ENCODE data around the gene MCTP1. TPM values are rescaled to one million over a fixed set of nuclear protein-coding genes. Genes with fewer than 3 reads are reported as not detected.

MCTP1 gene
- total RNA-seq, 2 experiments from 2014 or later: 0.42 TPM; not detected in 1

DNA sequence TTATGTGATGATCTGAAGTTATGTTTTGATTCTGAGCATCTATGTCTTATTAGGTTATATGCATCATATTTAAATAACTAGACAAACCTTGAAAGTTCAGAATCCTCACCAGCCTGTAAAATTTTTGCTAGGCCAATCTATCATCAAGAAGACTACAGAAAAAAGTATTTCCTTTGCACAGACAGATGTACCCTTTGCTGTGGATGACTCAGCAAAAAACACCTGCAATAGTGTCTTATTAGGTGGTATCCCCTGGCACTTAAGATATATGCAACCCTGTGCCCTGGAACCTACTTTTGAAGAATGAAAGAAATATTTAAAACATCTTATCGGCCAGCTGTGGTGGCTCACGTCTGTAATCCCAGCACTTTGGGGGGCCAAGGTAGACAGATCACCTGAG lies 535.9 kb downstream of the MCTP1 start:
- H3K4me1 Mint-ChIP-seq (ENCODE audit: low read depth): peaks cover 7% of the 10 kb centered on the region
- CTCF ChIA-PET: no interaction called here
- no peaks in the 10 kb centered on the region for H3K36me3 Mint-ChIP-seq (ENCODE audit: low read depth)
- no peak overlapping the region for H3K27ac Mint-ChIP-seq
- POLR2A ChIA-PET: no interaction called here
- ATAC-seq (no peak), DNase-seq (no peak)
- H3K27me3 Mint-ChIP-seq (ENCODE audit: low read depth): no peaks in the 10 kb centered on the region
- H3K9me3 Mint-ChIP-seq (ENCODE audit: insufficient read depth): no peaks in the 10 kb centered on the region
- H3K4me3 Mint-ChIP-seq: no peak overlapping the region

DNA sequence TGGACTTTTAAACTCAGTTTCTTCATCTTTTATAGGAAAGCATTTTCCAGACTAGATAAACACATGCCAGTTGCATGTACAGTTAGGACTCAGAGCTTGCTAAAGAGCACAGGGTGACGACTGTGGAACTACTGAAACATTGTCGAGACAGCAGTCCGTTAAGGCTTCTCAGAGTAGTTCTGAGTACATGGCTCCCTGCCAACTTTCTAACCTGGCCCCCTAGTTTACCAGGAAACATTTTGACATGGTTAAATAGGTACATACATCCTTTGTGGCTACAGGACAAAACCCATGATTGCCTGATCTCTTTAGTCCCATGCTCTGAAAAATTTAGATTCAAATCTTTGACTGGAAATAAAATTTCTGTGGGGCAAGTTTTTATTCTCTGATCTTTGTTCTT lies 536.7 kb downstream of the MCTP1 start:
- Mint-ChIP-seq H3K27me3 (ENCODE audit: low read depth) (no peaks in the 10 kb centered on the region), H3K36me3 (ENCODE audit: low read depth) (no peaks in the 10 kb centered on the region), H3K4me3 (no peak overlapping the region), H3K4me1 (ENCODE audit: low read depth) (peaks cover 7% of the 10 kb centered on the region), H3K9me3 (ENCODE audit: insufficient read depth) (no peaks in the 10 kb centered on the region), H3K27ac (no peak overlapping the region)
- ChIA-PET POLR2A (no interaction called here), CTCF (interaction anchor here (1.0 to 1.8 kb wide), 2 partner anchors 10 to 33 kb away, joined by 3 to 8 read pairs; no protein-coding TSS in a partner anchor)
- ATAC-seq (no peak), DNase-seq (no peak)

DNA sequence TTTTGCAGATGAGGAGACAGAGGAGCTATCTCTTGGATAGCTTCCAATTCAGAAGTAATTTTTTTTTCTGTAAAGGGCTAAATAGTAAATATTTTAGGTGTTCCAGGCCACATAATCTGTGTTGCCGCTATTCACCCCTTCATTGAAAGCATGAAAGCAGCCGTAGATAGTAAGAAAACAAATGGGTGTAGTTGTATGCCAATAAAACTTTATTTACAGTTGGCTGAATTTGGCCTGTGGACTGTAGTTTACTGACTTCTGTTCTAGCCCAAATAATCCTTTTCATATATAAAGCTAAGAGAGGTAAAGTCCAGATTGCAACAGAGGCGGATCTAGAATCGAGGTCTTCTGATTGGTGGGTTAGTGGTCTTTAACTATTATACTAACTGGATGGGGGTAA lies 537.5 kb downstream of the MCTP1 start:
- Mint-ChIP-seq H3K4me3 (no peak overlapping the region), H3K9me3 (ENCODE audit: insufficient read depth) (no peaks in the 10 kb centered on the region)

DNA sequence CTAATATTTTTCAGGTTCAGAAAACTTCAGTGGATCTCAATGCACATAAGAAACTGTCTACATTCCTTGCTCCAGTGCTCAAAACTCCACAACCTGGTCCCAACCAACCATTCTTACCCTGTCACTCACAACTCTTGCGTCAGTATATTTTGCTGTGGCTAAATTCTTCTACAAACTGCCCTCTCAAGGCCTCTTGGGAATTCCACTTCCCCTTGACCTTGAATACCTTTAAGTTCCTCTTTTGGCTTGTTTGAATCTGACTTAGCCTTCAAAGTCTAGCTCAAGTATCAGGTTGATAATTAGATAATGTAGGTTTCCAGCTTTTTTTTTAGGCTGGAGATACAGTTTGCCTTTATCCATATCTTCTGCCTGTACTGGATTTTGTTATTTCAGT lies 538.2 kb downstream of the MCTP1 start:
- CTCF ChIA-PET: interaction anchor here (1.8 kb wide), 1 partner anchor 9 kb away, joined by 8 read pairs; no protein-coding TSS in a partner anchor

More for the DNA sequence above, 537.5 kb downstream of the MCTP1 start:
- no peaks in the 10 kb centered on the region for H3K36me3 Mint-ChIP-seq (ENCODE audit: low read depth)
- ChIA-PET CTCF (interaction anchor here (1.0 to 1.8 kb wide), 2 partner anchors 9 to 34 kb away, joined by 3 to 8 read pairs; no protein-coding TSS in a partner anchor), POLR2A (no interaction called here)
- ATAC-seq: no peak
- peaks cover 7% of the 10 kb centered on the region for H3K4me1 Mint-ChIP-seq (ENCODE audit: low read depth)
- DNase-seq: no peak
- H3K27me3 Mint-ChIP-seq (ENCODE audit: low read depth): no peaks in the 10 kb centered on the region
- no peak overlapping the region for H3K27ac Mint-ChIP-seq

DNA sequence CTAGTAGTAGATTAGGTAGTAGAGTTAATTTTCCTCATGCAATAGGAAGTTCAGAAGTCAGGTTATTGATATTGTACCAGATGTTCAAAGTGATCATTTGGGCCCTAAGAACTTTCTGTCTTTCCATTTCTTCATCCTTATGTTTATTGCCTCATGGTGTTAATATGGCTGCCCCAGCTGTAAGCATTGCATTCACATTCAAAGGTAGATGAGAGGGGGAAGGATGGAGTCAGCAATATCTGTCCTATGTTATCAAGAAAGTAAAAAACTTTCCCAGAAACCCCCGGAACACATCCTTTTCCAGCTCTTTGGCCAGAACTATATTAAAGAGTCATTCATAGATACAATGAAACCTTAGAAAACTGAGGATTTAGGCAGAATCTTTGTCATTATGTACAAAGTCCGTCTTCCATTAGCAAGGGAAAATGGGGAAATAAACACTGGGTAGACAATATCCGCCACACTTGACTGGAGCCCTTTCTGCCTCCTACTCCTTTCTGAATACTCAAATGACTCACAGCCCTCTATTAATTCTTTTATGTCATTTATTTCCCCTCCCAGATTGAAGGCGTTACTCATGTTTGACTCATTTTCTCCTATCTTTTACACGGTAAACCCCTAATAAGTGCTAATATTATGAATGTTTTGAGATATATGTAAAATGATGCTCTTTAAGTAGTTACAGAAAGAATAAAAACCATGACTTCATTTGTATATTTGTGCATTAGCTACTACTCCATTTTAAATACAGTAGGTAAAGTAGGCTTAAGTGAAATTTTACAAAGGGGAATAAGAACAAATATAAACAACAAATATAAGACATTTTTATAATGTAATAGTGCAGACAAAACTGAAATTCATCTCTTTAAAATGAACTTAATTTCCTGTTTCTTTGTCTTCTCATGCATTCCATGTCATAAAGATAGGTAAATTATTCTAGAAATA lies 538.8 kb downstream of the MCTP1 start:
- Mint-ChIP-seq H3K27me3 (ENCODE audit: low read depth) (no peaks in the 10 kb centered on the region), H3K4me3 (no peak overlapping the region), H3K9me3 (ENCODE audit: insufficient read depth) (no peaks in the 10 kb centered on the region), H3K4me1 (ENCODE audit: low read depth) (peaks cover 7% of the 10 kb centered on the region), H3K27ac (no peak overlapping the region), H3K36me3 (ENCODE audit: low read depth) (no peaks in the 10 kb centered on the region)
- ChIA-PET CTCF (interaction anchor here (1.0 kb wide), 1 partner anchor 9 kb away, joined by 6 read pairs; no protein-coding TSS in a partner anchor), POLR2A (no interaction called here)
- DNase-seq (no peak), ATAC-seq (no peak)

More for the DNA sequence above, 538.2 kb downstream of the MCTP1 start:
- DNase-seq (no peak), ATAC-seq (no peak)
- Mint-ChIP-seq H3K9me3 (ENCODE audit: insufficient read depth) (no peaks in the 10 kb centered on the region), H3K36me3 (ENCODE audit: low read depth) (no peaks in the 10 kb centered on the region), H3K27me3 (ENCODE audit: low read depth) (no peaks in the 10 kb centered on the region), H3K4me3 (no peak overlapping the region), H3K4me1 (ENCODE audit: low read depth) (peaks cover 7% of the 10 kb centered on the region), H3K27ac (no peak overlapping the region)
- POLR2A ChIA-PET: no interaction called here

DNA sequence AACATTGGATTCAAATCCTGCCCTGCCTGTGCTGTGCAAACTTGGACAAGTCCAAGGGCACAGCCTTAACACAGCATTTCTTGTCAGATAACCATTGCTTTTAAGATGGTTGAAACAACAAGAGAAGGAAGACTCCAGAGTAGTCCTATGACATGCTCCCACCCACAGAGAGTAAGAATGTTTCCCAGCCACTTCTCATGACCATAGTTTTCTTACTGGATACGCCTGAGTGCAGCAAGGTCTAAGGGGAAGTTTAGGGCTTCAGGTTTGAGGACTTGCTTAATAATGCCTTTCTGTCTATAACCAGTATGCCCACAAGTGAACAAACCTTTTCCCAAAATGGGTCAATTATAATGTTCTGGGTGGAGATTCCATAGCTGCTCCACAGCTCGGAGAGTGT lies 540.0 kb downstream of the MCTP1 start:
- Mint-ChIP-seq H3K9me3 (ENCODE audit: insufficient read depth) (no peaks in the 10 kb centered on the region), H3K4me3 (no peak overlapping the region), H3K4me1 (ENCODE audit: low read depth) (peaks cover 7% of the 10 kb centered on the region), H3K27me3 (ENCODE audit: low read depth) (peaks cover 3% of the 10 kb centered on the region), H3K27ac (no peak overlapping the region), H3K36me3 (ENCODE audit: low read depth) (no peaks in the 10 kb centered on the region)
- DNase-seq (no peak), ATAC-seq (no peak)
- POLR2A ChIA-PET: no interaction called here
- CTCF ChIA-PET: interaction anchor here (2.1 kb wide), 1 partner anchor 105 kb away, joined by 8 read pairs; no protein-coding TSS in a partner anchor

DNA sequence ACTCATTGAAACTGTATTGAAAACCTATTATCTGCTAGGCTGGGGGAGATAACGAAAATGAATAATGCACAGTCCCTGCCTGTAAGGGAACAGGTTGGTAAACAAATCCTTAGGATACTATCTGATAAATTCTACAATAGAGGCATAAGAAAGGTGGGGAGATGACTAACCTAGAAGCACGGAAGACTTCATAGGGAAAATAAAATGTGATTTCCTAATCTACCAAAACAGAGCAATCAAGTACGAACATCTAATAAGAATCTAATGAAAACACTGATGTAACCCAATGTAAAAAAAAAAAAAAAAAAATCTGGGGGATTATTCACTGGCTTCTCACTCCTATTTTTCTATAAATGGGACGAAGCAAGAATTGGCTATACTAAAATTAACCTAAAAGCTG lies 542.0 kb downstream of the MCTP1 start:
- CTCF ChIA-PET: interaction anchor here (1.5 to 2.1 kb wide), 3 partner anchors 107 to 218 kb away, joined by 3 to 8 read pairs (median 4); no protein-coding TSS in a partner anchor
- DNase-seq (no peak), ATAC-seq (no peak)
- no peak overlapping the region for H3K4me3 Mint-ChIP-seq
- POLR2A ChIA-PET: no interaction called here
- H3K36me3 Mint-ChIP-seq (ENCODE audit: low read depth): no peaks in the 10 kb centered on the region
- H3K4me1 Mint-ChIP-seq (ENCODE audit: low read depth): no peaks in the 10 kb centered on the region
- H3K9me3 Mint-ChIP-seq (ENCODE audit: insufficient read depth): no peaks in the 10 kb centered on the region
- no peak overlapping the region for H3K27ac Mint-ChIP-seq
- H3K27me3 Mint-ChIP-seq (ENCODE audit: low read depth): peaks cover 6% of the 10 kb centered on the region

DNA sequence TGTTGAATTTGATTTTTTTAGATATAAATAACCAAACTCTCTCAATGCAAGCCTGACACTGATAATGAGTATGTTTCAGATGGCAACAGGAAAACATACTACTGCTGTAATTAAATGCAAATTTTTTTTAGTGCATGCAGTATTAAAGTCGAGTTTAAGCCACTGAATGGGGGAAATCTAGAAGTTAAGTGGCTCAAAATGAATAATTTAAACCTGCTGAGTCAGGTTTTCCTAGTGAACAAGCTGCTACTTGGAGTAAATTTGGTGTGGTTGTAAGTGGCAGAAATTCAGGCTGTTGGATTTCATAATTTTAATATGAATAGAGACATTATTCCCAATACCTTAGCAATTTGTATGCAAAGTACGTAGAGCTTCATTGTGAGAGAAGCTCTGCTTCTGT lies 544.6 kb downstream of the MCTP1 start:
- peaks cover 6% of the 10 kb centered on the region for H3K27me3 Mint-ChIP-seq (ENCODE audit: low read depth)
- POLR2A ChIA-PET: no interaction called here
- CTCF ChIA-PET: no interaction called here
- ATAC-seq (no peak), DNase-seq (no peak)
- no peaks in the 10 kb centered on the region for H3K9me3 Mint-ChIP-seq (ENCODE audit: insufficient read depth)
- H3K36me3 Mint-ChIP-seq (ENCODE audit: low read depth): no peaks in the 10 kb centered on the region
- H3K4me3 Mint-ChIP-seq: no peak overlapping the region
- no peaks in the 10 kb centered on the region for H3K4me1 Mint-ChIP-seq (ENCODE audit: low read depth)
- H3K27ac Mint-ChIP-seq: no peak overlapping the region

DNA sequence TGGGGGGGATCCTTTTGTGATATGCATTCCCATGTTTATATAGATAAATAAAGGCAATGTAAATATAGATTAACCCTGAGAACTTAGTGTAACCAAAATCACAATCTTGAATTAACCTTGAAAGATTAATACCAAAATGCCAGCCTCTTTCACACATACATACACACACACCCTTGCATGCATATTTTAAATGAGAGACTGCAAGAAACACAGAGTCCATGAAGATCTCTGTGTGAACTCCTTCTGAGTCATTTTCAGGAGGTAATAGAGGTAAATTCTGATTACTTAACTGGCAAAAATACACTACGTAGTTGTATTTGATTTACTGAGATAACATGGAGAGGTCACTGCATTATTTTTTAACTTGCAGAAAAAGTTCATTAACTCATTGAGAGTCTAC lies 548.4 kb downstream of the MCTP1 start:
- H3K36me3 Mint-ChIP-seq (ENCODE audit: low read depth): no peaks in the 10 kb centered on the region
- no peaks in the 10 kb centered on the region for H3K4me1 Mint-ChIP-seq (ENCODE audit: low read depth)
- H3K27me3 Mint-ChIP-seq (ENCODE audit: low read depth): peaks cover 6% of the 10 kb centered on the region
- ATAC-seq: no peak
- CTCF ChIA-PET: interaction anchor here (1.8 to 2.0 kb wide), 2 partner anchors 9 to 216 kb away, joined by 6 to 8 read pairs; no protein-coding TSS in a partner anchor
- no peak overlapping the region for H3K4me3 Mint-ChIP-seq
- POLR2A ChIA-PET: no interaction called here
- H3K27ac Mint-ChIP-seq: no peak overlapping the region
- H3K9me3 Mint-ChIP-seq (ENCODE audit: insufficient read depth): no peaks in the 10 kb centered on the region
- no peak for DNase-seq

DNA sequence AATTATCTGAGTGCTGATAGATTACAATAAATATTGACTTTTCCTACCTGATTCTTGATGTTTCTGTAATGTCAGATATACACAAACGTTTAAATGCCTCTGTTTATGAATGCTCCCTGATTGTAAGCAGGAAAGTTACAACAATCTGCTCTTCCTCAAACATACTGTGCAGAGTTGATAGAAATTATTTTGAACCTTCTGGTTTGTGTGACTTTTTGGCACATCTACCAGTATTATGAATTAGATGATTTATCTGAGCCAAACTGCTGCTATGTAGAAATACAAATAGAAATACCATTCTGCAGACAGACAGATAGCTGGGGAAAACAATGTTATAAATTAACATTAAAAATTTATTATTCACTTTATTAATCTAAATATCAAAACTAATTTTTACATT lies 553.4 kb downstream of the MCTP1 start:
- H3K36me3 Mint-ChIP-seq (ENCODE audit: low read depth): no peaks in the 10 kb centered on the region
- H3K27ac Mint-ChIP-seq: no peak overlapping the region
- H3K9me3 Mint-ChIP-seq (ENCODE audit: insufficient read depth): no peaks in the 10 kb centered on the region
- H3K4me3 Mint-ChIP-seq: no peak overlapping the region
- DNase-seq (no peak), ATAC-seq (no peak)
- peaks cover 5% of the 10 kb centered on the region for H3K4me1 Mint-ChIP-seq (ENCODE audit: low read depth)
- no peaks in the 10 kb centered on the region for H3K27me3 Mint-ChIP-seq (ENCODE audit: low read depth)
- CTCF ChIA-PET: no interaction called here
- POLR2A ChIA-PET: no interaction called here

DNA sequence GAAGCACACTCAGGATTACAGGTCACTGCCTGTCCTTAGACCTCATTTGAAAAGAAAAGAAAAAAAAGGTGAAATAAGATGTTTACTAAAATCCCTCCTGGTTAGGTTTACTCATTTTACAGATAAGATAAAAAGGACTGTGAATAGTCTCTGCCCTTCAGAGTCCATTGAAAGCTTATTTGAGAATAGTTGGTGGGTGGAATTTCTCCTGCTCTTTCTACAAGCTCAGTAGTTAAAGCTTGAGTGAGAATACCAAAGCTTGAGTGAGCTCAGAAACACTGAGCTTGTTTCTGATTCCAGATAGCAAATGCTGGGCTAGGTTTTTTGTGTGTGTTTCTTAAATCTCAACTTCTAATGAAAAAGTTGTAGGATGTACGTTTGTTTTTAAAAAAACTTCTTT lies 559.8 kb downstream of the MCTP1 start:
- Mint-ChIP-seq H3K4me3 (no peak overlapping the region), H3K27ac (no peak overlapping the region), H3K9me3 (ENCODE audit: insufficient read depth) (no peaks in the 10 kb centered on the region), H3K27me3 (ENCODE audit: low read depth) (peaks cover 18% of the 10 kb centered on the region), H3K36me3 (ENCODE audit: low read depth) (no peaks in the 10 kb centered on the region), H3K4me1 (ENCODE audit: low read depth) (no peaks in the 10 kb centered on the region)
- DNase-seq (no peak), ATAC-seq (no peak)
- POLR2A ChIA-PET: no interaction called here
- CTCF ChIA-PET: interaction anchor here (1.3 kb wide), 1 partner anchor 13 kb away, joined by 9 read pairs; no protein-coding TSS in a partner anchor

DNA sequence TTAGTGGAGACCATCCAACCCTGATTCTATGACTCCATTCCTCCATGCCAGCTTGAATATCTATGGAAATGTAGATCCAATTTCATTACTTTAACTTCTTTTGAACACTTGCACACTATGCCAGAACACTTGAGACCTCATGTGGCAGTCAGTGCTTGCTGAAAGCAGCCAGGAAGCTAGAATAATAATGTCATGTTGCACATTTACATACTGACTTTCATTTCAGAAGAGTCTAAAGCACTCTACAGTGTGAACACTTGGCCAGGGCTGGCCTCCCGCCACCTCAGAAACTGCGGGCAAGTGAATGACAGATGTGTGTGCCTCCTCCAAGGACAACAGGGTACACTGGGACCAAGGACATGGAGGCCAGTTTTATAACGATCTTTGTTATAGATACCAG lies 569.1 kb downstream of the MCTP1 start:
- ChIA-PET CTCF (interaction anchor here (2.0 kb wide), 1 partner anchor 22 kb away, joined by 5 read pairs; no protein-coding TSS in a partner anchor), POLR2A (no interaction called here)
- Mint-ChIP-seq H3K27me3 (ENCODE audit: low read depth) (peaks cover 8% of the 10 kb centered on the region), H3K36me3 (ENCODE audit: low read depth) (peaks cover 17% of the 10 kb centered on the region), H3K27ac (no peak overlapping the region), H3K4me3 (no peak overlapping the region), H3K9me3 (ENCODE audit: insufficient read depth) (no peaks in the 10 kb centered on the region), H3K4me1 (ENCODE audit: low read depth) (no peaks in the 10 kb centered on the region)
- DNase-seq (no peak), ATAC-seq (no peak)
